Chondrocyte (in vitro differentiated cells): ENCODE results near the gene OR2H1. TPM values are rescaled to one million over a fixed set of nuclear protein-coding genes. Genes with fewer than 3 reads are reported as not detected.

Experiments
- DNase-seq: peaks from one replicate; pipeline ENCODE4 v3.0.0; 2021; ENCODE audit warnings: mixed read lengths, low spot score
- H3K27ac Mint-ChIP-seq: one replicate; pipeline ENCODE4 v1.8.0; 2021; ENCODE audit warnings: mild to moderate bottlenecking, moderate library complexity, mixed read lengths; ENCODE audit not compliant: unreplicated experiment
- H3K27me3 Mint-ChIP-seq: 2 replicates; pipeline ENCODE4 v1.8.0; 2021; ENCODE audit warnings: low read depth, mixed read lengths
- H3K36me3 Mint-ChIP-seq: 2 replicates; pipeline ENCODE4 v1.8.0; 2021; ENCODE audit warnings: low read depth, mixed read lengths
- H3K4me1 Mint-ChIP-seq: 2 replicates; pipeline ENCODE4 v1.8.0; 2021; ENCODE audit warnings: low read depth, mild to moderate bottlenecking, mixed read lengths
- H3K4me3 Mint-ChIP-seq: one replicate; pipeline ENCODE4 v1.8.0; 2021; ENCODE audit warnings: mild to moderate bottlenecking, moderate library complexity, mixed read lengths; ENCODE audit not compliant: unreplicated experiment
- H3K9me3 Mint-ChIP-seq: 2 replicates; pipeline ENCODE4 v1.8.0; 2021; ENCODE audit warnings: low read depth, mixed read lengths
- CTCF ChIP-seq: fragments of 200-600 bp; sonication (generic); IDR thresholded peaks from 2 replicates; pipeline ENCODE4 v1.5.0; 2021; ENCODE audit warnings: antibody characterized with exemption, mild to moderate bottlenecking, moderate library complexity
- total RNA-seq: library from RNA; stranded (reverse); gene quantifications from 3 replicates; pipeline ENCODE4 v1.2.1, GENCODE V29; 2021

The OR2H1 gene
- total RNA-seq, 1 donor from 2014 or later: not detected

GRCh38 chr6:29504961-29505360 is 48.0 kb downstream of the OR2H1 start:
- Mint-ChIP-seq H3K4me1 (peaks cover 13% of the 10 kb centered on the region), H3K27ac (no peak overlapping the region), H3K9me3 (no peaks in the 10 kb centered on the region), H3K27me3 (peaks cover 2% of the 10 kb centered on the region), H3K4me3 (no peak overlapping the region), H3K36me3 (no peaks in the 10 kb centered on the region)
- TF ChIP-seq CTCF: no peak
- DNase-seq: no peak

- Mint-ChIP-seq H3K4me1 (peaks cover 13% of the 10 kb centered on the region), H3K4me3 (no peak overlapping the region), H3K9me3 (no peaks in the 10 kb centered on the region), H3K27me3 (peaks cover 6% of the 10 kb centered on the region), H3K36me3 (no peaks in the 10 kb centered on the region), H3K27ac (no peak overlapping the region)
- TF ChIP-seq CTCF: no peak
- no peak for DNase-seq
Observed at GRCh38 chr6:29505808-29506207, 48.9 kb downstream of the OR2H1 start.

- no peak for TF ChIP-seq CTCF
- peak; percentile 70 for DNase-seq
- no peak overlapping the region for H3K27ac Mint-ChIP-seq
- H3K4me3 Mint-ChIP-seq: no peak overlapping the region
- H3K27me3 Mint-ChIP-seq: peaks cover 10% of the 10 kb centered on the region
- H3K4me1 Mint-ChIP-seq: peaks cover 13% of the 10 kb centered on the region
- H3K36me3 Mint-ChIP-seq: no peaks in the 10 kb centered on the region
- no peaks in the 10 kb centered on the region for H3K9me3 Mint-ChIP-seq
Observed at GRCh38 chr6:29506446-29507067, 49.6 kb downstream of the OR2H1 start.

- no peak overlapping the region for H3K4me3 Mint-ChIP-seq
- peak; percentile 72 for DNase-seq
- H3K36me3 Mint-ChIP-seq: no peaks in the 10 kb centered on the region
- no peak overlapping the region for H3K27ac Mint-ChIP-seq
- H3K4me1 Mint-ChIP-seq: peaks cover 11% of the 10 kb centered on the region
- TF ChIP-seq CTCF: no peak
- peaks cover 10% of the 10 kb centered on the region for H3K27me3 Mint-ChIP-seq
- H3K9me3 Mint-ChIP-seq: no peaks in the 10 kb centered on the region
Observed at GRCh38 chr6:29507319-29507718, 50.4 kb downstream of the OR2H1 start.

- peaks cover 3% of the 10 kb centered on the region for H3K4me1 Mint-ChIP-seq
- TF ChIP-seq CTCF: no peak
- DNase-seq: peak; percentile 63
- no peak overlapping the region for H3K4me3 Mint-ChIP-seq
- H3K36me3 Mint-ChIP-seq: no peaks in the 10 kb centered on the region
- H3K9me3 Mint-ChIP-seq: peaks cover 6% of the 10 kb centered on the region
- no peak overlapping the region for H3K27ac Mint-ChIP-seq
- H3K27me3 Mint-ChIP-seq: peaks cover 10% of the 10 kb centered on the region
Observed at GRCh38 chr6:29509239-29509638, 52.3 kb downstream of the OR2H1 start.
